HG03060 (cell line): Measurements from ENCODE around the gene CCDC149.

Experiments used
- ATAC-seq: cut with Tn5 transposase; IDR thresholded peaks from one replicate; pipeline ENCODE4 v1.9.1; 2021; ENCODE audit warnings: low read depth, moderate number of reproducible peaks; ENCODE audit not compliant: unreplicated experiment

CCDC149 gene

GRCh38 chr4:24845132-24845531, 67.7 kb downstream of the CCDC149 start:
- ATAC-seq: no peak

GRCh38 chr4:24843096-24843495, 69.7 kb downstream of the CCDC149 start:
- no peak for ATAC-seq

- no peak for ATAC-seq
Measured at GRCh38 chr4:24842356-24842755, 70.5 kb downstream of the CCDC149 start.

- no peak for ATAC-seq
Measured at GRCh38 chr4:24840826-24841543, 71.9 kb downstream of the CCDC149 start.

DNA sequence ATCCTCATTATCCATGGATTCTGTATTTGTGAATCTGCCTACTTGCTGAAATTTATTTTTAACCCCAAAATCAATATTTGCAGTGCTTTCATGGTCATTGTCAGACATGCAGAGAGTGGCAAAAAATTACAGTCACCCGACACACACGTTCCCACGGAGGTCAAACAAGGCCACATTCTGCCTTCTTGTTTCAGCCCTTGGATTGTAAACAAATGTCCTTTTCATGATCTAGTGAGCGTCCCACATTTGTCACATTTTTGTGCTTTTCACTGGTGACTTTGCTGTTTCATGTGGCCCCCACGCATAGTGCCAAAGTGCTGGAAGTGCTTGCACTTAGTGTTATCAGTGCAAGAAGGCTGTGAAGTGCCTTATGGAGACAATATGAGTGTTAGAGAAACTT, 72.5 kb downstream of the CCDC149 start:
- ATAC-seq: no peak

GRCh38 chr4:24837781-24838180, 75.1 kb downstream of the CCDC149 start:
- ATAC-seq: no peak

DNA sequence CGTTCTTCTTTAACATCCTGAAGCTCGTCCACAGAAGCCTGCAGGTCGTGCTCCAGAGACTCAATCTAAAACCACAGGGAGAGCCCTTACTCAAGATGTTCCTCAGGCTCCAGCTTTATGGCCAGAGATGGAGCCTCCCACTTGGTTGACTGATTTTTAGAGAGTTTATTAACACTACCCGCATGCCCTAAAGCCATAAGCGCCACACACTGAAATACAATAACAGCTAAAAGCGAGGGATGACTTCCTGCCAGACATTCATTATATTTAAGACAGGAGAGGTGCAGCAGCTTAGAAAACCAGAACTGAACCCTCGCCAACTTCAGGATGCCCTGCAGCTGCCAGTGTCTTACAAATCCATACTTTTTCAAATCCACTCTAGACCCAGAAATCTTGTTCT, 75.5 kb downstream of the CCDC149 start:
- ATAC-seq: no peak

DNA sequence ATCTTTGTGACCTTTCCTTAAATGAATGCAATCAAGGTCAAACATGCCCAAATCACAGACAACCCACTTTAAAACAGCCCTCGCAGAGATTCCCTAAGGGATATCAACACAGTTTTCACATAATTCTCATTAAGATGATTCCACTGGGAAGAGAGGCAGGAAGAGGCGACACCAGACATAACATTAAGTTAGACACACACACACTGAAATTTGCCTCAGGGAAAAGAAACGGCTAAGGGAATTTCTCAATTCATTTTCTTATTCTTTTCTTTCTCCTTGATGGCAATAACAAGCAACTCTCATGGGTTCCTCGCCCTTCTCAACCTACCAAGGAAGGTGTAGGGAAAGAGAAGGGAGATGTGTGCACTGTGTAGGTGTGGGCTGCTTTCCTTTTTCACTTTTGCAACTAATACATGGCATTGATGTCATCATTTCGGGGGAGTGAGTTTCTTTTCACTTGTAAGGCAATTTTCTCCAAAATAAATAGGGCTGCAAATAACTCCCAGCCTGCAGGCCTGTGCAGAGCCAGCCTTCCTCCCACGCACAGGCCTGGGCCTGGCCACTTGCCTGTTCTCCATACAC, 76.1 kb downstream of the CCDC149 start:
- no peak for ATAC-seq

GRCh38 chr4:24835696-24836095, 77.1 kb downstream of the CCDC149 start:
- no peak for ATAC-seq

DNA sequence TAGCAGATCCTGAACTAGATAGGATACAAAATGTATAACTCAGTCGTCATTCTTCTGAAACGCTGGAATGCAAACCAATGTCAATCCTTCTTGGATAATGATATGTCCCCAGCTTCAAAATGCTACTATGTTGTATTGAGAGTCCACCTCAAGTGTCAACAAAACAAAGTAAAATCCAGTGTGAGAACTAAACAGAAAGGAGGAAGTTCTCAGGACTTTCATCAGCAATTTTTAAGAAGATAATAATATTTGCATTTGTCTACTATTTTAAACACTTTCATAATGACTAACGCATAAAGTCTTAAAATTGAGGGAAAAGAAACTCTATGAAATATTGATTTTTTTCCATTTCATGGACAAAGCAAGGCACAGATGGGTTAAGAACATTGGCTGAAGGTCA, 81.2 kb downstream of the CCDC149 start:
- ATAC-seq: no peak

DNA sequence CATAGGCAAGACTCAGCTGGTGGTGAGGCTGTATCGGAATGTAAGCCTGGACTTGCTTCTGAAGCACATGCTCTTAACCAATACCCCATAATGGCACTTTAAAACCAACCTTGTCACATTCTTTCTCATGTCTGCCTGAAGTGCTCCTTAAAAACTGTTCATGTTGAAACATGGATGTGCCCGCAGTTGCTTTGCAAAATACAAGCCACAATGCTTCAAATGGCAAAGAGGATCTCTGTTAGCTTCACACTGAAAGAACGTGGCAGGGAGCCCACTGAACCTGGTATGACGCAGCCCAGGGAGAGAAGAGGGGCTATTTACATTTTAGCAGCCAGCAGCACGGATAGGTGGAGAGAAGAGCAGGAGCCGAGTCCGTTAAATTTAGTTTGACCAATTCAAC, 88.1 kb downstream of the CCDC149 start:
- no peak for ATAC-seq

DNA sequence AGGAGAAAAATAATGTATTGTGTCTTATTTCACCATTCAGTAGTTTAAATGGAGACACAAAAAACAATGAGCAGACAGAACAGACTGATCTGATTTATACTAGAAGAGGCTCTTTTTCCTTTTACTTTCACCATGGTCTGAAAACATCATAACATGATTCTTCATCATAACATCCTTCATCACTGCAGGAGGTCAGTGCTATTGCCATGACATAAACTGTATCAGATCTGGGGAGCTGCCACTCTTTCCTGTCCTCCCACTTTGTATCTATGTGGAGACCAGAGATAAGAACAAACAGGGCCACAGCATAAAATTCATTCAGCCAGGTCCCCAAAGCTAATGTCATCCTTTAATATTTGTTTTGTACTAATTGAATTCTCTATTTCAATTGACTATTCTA, 92.3 kb downstream of the CCDC149 start:
- ATAC-seq: no peak

GRCh38 chr4:24816797-24817196, 96.0 kb downstream of the CCDC149 start:
- ATAC-seq: no peak

DNA sequence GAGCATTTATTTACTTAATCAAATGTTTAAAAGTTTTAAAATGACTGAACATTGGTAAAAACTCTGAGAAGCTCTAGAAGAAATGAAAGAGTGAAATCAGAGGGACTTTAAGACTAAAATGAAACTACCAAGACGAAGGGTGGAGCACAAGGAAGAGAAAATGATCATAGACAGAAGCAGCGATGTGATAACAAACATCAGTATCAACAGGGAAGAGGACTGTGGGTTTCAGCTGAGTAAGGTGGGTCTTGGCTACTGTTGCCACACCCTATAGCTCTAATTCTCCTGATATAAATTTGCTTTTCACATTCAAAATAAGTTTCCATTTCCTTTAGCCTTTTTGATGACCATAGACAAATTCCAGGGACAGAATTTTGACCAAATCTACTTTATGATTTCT, 99.1 kb downstream of the CCDC149 start:
- no peak for ATAC-seq

- no peak for ATAC-seq
Measured at GRCh38 chr4:24810871-24811631, 101.8 kb downstream of the CCDC149 start.

GRCh38 chr4:24809815-24810405, 102.9 kb downstream of the CCDC149 start:
- no peak for ATAC-seq

DNA sequence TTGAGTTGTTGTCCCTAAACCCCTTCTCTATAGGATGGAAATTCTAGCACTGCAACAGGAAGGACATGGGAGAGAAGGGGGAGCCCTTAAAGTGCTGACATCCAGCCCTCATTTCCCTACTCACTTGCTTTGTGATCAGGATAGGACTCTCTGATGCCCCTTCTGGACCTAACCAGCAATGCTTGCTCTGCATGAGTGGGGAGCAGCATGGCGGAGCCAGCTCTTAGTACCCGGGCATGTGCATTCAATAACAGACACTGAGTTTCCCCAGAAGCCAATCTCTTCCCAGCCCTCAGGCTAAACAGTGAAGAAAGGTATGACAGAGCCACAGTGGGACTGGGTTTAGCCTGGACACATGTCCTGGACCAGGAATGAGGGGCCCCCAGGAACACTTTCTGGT, 103.5 kb downstream of the CCDC149 start:
- no peak for ATAC-seq

- ATAC-seq: no peak
Measured at GRCh38 chr4:24808955-24809354, 103.9 kb downstream of the CCDC149 start.

GRCh38 chr4:24808261-24808660, 104.6 kb downstream of the CCDC149 start:
- no peak for ATAC-seq

- ATAC-seq: no peak
Measured at GRCh38 chr4:24807611-24808010, 105.2 kb downstream of the CCDC149 start.

- ATAC-seq: no peak
Measured at GRCh38 chr4:24806206-24806990, 106.4 kb downstream of the CCDC149 start.
